Endothelial cell (in vitro differentiated cells): ENCODE data around the gene BRF1. TPM values are rescaled to one million over a fixed set of nuclear protein-coding genes. Genes with fewer than 3 reads are reported as not detected.

Experiments
- DNase-seq: peaks from one replicate; pipeline ENCODE4 v3.0.0; 2021; ENCODE audit warnings: low spot score
- H3K27ac Mint-ChIP-seq: one replicate; pipeline ENCODE4 v1.8.0; 2021; ENCODE audit warnings: mixed read lengths, inconsistent platforms; ENCODE audit not compliant: unreplicated experiment
- H3K27me3 Mint-ChIP-seq: one replicate; pipeline ENCODE4 v1.8.0; 2021; ENCODE audit warnings: mild to moderate bottlenecking, moderate library complexity, mixed read lengths, inconsistent platforms; ENCODE audit not compliant: unreplicated experiment
- H3K36me3 Mint-ChIP-seq: one replicate; pipeline ENCODE4 v1.8.0; 2021; ENCODE audit warnings: mild to moderate bottlenecking, low read depth, mixed read lengths, inconsistent platforms; ENCODE audit not compliant: unreplicated experiment
- H3K4me1 Mint-ChIP-seq: one replicate; pipeline ENCODE4 v1.8.0; 2021; ENCODE audit warnings: mild to moderate bottlenecking, mixed read lengths, inconsistent platforms; ENCODE audit not compliant: unreplicated experiment
- H3K4me3 Mint-ChIP-seq: one replicate; pipeline ENCODE4 v1.8.0; 2021; ENCODE audit warnings: mild to moderate bottlenecking, mixed read lengths, inconsistent platforms; ENCODE audit not compliant: unreplicated experiment
- H3K9me3 Mint-ChIP-seq: one replicate; pipeline ENCODE4 v1.8.0; 2021; ENCODE audit warnings: mixed read lengths, inconsistent platforms; ENCODE audit not compliant: unreplicated experiment
- CTCF ChIP-seq: fragments of 200-600 bp; sonication (generic); IDR thresholded peaks from one replicate; pipeline ENCODE4 v1.5.0; 2021; ENCODE audit warnings: antibody characterized with exemption; ENCODE audit not compliant: unreplicated experiment
- total RNA-seq: library from RNA; stranded (reverse); fragmentation: NEBNext Ultra II Directional; extraction: Animal tissue kit (Norgen Biotek cat#: 25700); gene quantifications from one replicate; pipeline ENCODE4 v1.2.1, GENCODE V29; 2021; ENCODE audit not compliant: unreplicated experiment

The BRF1 gene
- total RNA-seq, 1 donor from 2014 or later = 40.9 TPM

GRCh38 chr14:105193916-105194782, 106.7 kb downstream of the BRF1 start:
- TF ChIP-seq CTCF = no peak
- Mint-ChIP-seq H3K27ac (peak overlapping the region; percentile 95), H3K9me3 (no peaks in the 10 kb centered on the region), H3K36me3 (no peaks in the 10 kb centered on the region), H3K4me1 (peaks cover 45% of the 10 kb centered on the region), H3K27me3 (peaks cover 27% of the 10 kb centered on the region), H3K4me3 (no peak overlapping the region)
- no peak for DNase-seq

- peak overlapping the region; percentile 95 for H3K27ac Mint-ChIP-seq
- DNase-seq = peak; percentile 60
These were observed 107.7 kb downstream of the BRF1 start for GRCh38 chr14:105192866-105193731.

GRCh38 chr14:105187935-105188524, 112.8 kb downstream of the BRF1 start:
- DNase-seq = no peak
- H3K4me1 Mint-ChIP-seq = peaks cover 21% of the 10 kb centered on the region
- no peak overlapping the region for H3K4me3 Mint-ChIP-seq
- H3K27ac Mint-ChIP-seq = no peak overlapping the region
- H3K27me3 Mint-ChIP-seq = peaks cover 17% of the 10 kb centered on the region
- peaks cover 5% of the 10 kb centered on the region for H3K36me3 Mint-ChIP-seq
- H3K9me3 Mint-ChIP-seq = peaks cover 5% of the 10 kb centered on the region
- TF ChIP-seq CTCF = no peak

More at GRCh38 chr14:105192866-105193731, 107.7 kb downstream of the BRF1 start:
- Mint-ChIP-seq H3K27me3 (peaks cover 24% of the 10 kb centered on the region), H3K36me3 (peaks cover 5% of the 10 kb centered on the region), H3K4me3 (no peak overlapping the region), H3K4me1 (peaks cover 42% of the 10 kb centered on the region), H3K9me3 (peaks cover 5% of the 10 kb centered on the region)
- TF ChIP-seq CTCF = no peak

GRCh38 chr14:105187116-105187515, 113.7 kb downstream of the BRF1 start:
- peaks cover 5% of the 10 kb centered on the region for H3K9me3 Mint-ChIP-seq
- no peak for TF ChIP-seq CTCF
- H3K36me3 Mint-ChIP-seq = peaks cover 5% of the 10 kb centered on the region
- H3K4me1 Mint-ChIP-seq = peaks cover 24% of the 10 kb centered on the region
- H3K4me3 Mint-ChIP-seq = no peak overlapping the region
- no peak overlapping the region for H3K27ac Mint-ChIP-seq
- H3K27me3 Mint-ChIP-seq = peaks cover 17% of the 10 kb centered on the region
- no peak for DNase-seq
